Measurements from ENCODE around the gene ACVR1C. TPM values are rescaled to one million over a fixed set of nuclear protein-coding genes. Genes with fewer than 3 reads are reported as not detected.
A peak's percentile ranks its signal among the peaks of the same experiment; 100 is the strongest.

Gene ACVR1C
- total RNA-seq, 1 experiment from 2014 or later: 1.2 TPM

GRCh38 chr2:157657101-157657500 is 28.4 kb upstream of the ACVR1C start:
- ChIA-PET CTCF (interaction anchor here (1.2 to 1.8 kb wide), 2 partner anchors 29 to 329 kb away, joined by 3 to 12 read pairs; partner anchors contain the start of gene ACVR1C), POLR2A (no interaction called here)
- Mint-ChIP-seq H3K27ac (no peak overlapping the region), H3K4me3 (no peak overlapping the region), H3K9me3 (no peaks in the 10 kb centered on the region), H3K36me3 (no peaks in the 10 kb centered on the region), H3K4me1 (peaks cover 12% of the 10 kb centered on the region), H3K27me3 (ENCODE audit: low read depth) (peaks cover 28% of the 10 kb centered on the region)
- peak; percentile 44; the same call in 1 of the 2 replicates for ATAC-seq
- no peak for TF ChIP-seq GABPB1 (CRISPR knock-in tag; IDR thresholded peaks at IDR 0.05)
- TF ChIP-seq AFF4 (CRISPR knock-in tag; IDR thresholded peaks at IDR 0.05; ENCODE audit: borderline replicate concordance): no peak
- TF ChIP-seq ZNF263 (CRISPR knock-in tag; IDR thresholded peaks at IDR 0.05; ENCODE audit: low read depth): no peak
- no peak for TF ChIP-seq OVOL2 (CRISPR knock-in tag; IDR thresholded peaks at IDR 0.05; ENCODE audit: borderline replicate concordance)
- no peak for TF ChIP-seq ESRRA (CRISPR knock-in tag; IDR thresholded peaks at IDR 0.05; ENCODE audit: borderline replicate concordance)
- TF ChIP-seq IRF1 (CRISPR knock-in tag; IDR thresholded peaks at IDR 0.05): no peak
- TF ChIP-seq ZNF671 (CRISPR knock-in tag; IDR thresholded peaks at IDR 0.05): no peak
- TF ChIP-seq ZBTB43 (CRISPR knock-in tag; IDR thresholded peaks at IDR 0.05): no peak
- no peak for TF ChIP-seq ATF3 (CRISPR knock-in tag; conservative IDR thresholded peaks at IDR 0.05)
- TF ChIP-seq RORB (CRISPR knock-in tag; IDR thresholded peaks at IDR 0.05): no peak
- TF ChIP-seq GTF2I (CRISPR knock-in tag; conservative IDR thresholded peaks at IDR 0.05): no peak
- no peak for TF ChIP-seq SMAD3 (CRISPR knock-in tag; IDR thresholded peaks at IDR 0.05; ENCODE audit: borderline replicate concordance)
- no peak for TF ChIP-seq AR (CRISPR knock-in tag; IDR thresholded peaks at IDR 0.05)
- TF ChIP-seq MAX (CRISPR knock-in tag; IDR thresholded peaks at IDR 0.05): no peak
- no peak for TF ChIP-seq ZNF121 (CRISPR knock-in tag; IDR thresholded peaks at IDR 0.05)
- DNase-seq (ENCODE audit: low spot score): no peak

GRCh38 chr2:157644776-157645175 is 16.1 kb upstream of the ACVR1C start:
- Mint-ChIP-seq H3K27me3 (ENCODE audit: low read depth) (peaks cover 41% of the 10 kb centered on the region), H3K4me3 (no peak overlapping the region), H3K9me3 (no peaks in the 10 kb centered on the region), H3K36me3 (no peaks in the 10 kb centered on the region), H3K27ac (no peak overlapping the region), H3K4me1 (no peaks in the 10 kb centered on the region)
- no peak for DNase-seq (ENCODE audit: low spot score)
- POLR2A ChIA-PET: no interaction called here
- ATAC-seq: no peak
- CTCF ChIA-PET: no interaction called here
- TF ChIP-seq MXD4 (CRISPR knock-in tag; IDR thresholded peaks at IDR 0.05; ENCODE audit: borderline replicate concordance): no peak
- TF ChIP-seq TEAD4 (CRISPR knock-in tag; IDR thresholded peaks at IDR 0.05): no peak
- no peak for TF ChIP-seq ESRRA (CRISPR knock-in tag; IDR thresholded peaks at IDR 0.05; ENCODE audit: borderline replicate concordance)
